ENCODE data around the gene RNH1. TPM values are rescaled to one million over a fixed set of nuclear protein-coding genes. Genes with fewer than 3 reads are reported as not detected.

Gene RNH1
- total and polyA plus RNA-seq, 2 of the 8 experiments (the other 6 are each of a cell fraction or from before 2014, with no cell fraction given), result 48.7 to 49.8 TPM

DNA sequence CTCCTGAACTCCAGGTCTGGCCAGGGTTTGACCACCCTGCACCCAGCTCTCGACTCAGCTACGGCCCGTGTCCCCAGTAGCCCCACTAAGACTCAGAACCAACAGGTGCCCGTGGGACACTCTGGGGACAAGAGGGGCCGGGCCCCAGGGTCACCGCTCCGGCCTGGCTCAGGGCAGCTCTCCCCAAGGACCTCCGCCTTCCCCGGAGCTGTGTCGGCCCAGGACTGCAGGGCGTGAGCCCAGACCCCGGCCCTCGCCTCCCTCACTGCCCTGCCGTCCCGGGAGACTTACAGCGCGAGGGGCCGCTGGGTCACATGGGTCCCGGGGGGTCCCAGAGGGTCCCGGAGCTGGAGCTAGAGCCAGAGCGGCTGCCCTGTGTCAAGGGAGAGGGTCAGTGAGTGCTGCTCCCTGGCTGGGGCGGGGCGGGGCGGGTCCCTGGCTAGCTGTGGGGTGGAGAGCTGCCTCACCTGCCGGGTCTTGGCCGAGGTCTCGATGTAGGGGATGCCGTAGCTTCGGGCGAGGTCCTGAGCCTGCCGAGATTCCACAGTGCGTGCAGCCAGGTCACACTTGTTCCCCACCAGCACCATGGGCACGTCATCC lies 26.0 kb upstream of the RNH1 start:
- Histone ChIP-seq H2AFZ (ENCODE audit: low read length) (no peak overlapping the region), H4K91ac (replicated peaks; ENCODE audit: insufficient read length, low read length) (no peak overlapping the region), H3K4me2 (ENCODE audit: insufficient read depth in 1 of 2, low read depth in 2 of 2, low read length in 2 of 2) (no peak overlapping the region), H2BK20ac (ENCODE audit: low read length) (no peak overlapping the region), H4K5ac (ENCODE audit: insufficient read length, low read depth, low read length) (no peak overlapping the region), H2BK15ac (ENCODE audit: low read length) (no peak overlapping the region), H3K18ac (ENCODE audit: extremely low read depth, low read length) (no peak overlapping the region), H3K27me3 (replicated peaks in 1 of 4; ENCODE audit: control insufficient read depth in 3 of 4, extremely low read depth in 1 of 4, insufficient read depth in 3 of 4, low read length in 3 of 4) (peaks cover 0 to 14% (median 4%) of the 10 kb centered on the region in 4 experiments; a peak in 5 of 7 replicates), H3K4me1 (replicated peaks in 1 of 4; ENCODE audit: control insufficient read depth in 3 of 4, insufficient read depth in 4 of 4, low read length in 3 of 4) (peaks cover 0 to 15% (median 9%) of the 10 kb centered on the region in 4 experiments; a peak in 5 of 7 replicates), H3K79me1 (ENCODE audit: low read depth, low read length) (no peaks in the 10 kb centered on the region), H3K9me3 (ENCODE audit: insufficient read depth in 2 of 2, low read depth in 1 of 2, low read length in 1 of 2) (no peaks in the 10 kb centered on the region), H2BK5ac (ENCODE audit: low read depth, low read length) (no peak overlapping the region), H4K8ac (ENCODE audit: extremely low read depth, insufficient read depth, low read length) (peak overlapping the region; percentile 57), H2BK12ac (ENCODE audit: low read depth, low read length) (no peak overlapping the region), H3K56ac (replicated peaks; ENCODE audit: insufficient read length, low read depth, low read length) (no peak overlapping the region), H4K20me1 (replicated peaks in 1 of 2; ENCODE audit: control insufficient read depth in 1 of 2, insufficient read depth in 2 of 2, low read length in 2 of 2) (peaks cover 7 to 11% of the 10 kb centered on the region in 2 experiments), H2AK5ac (ENCODE audit: low read depth, low read length) (no peak overlapping the region), H3K79me2 (ENCODE audit: control insufficient read depth in 1 of 2, insufficient read depth in 2 of 2, low read length in 2 of 2) (no peaks in the 10 kb centered on the region), H2BK120ac (replicated peaks; ENCODE audit: low read depth, low read length) (no peak overlapping the region), H3K23me2 (ENCODE audit: low read depth, low read length) (peaks cover 21% of the 10 kb centered on the region; the same call in 1 of the 2 replicates), H3K36me3 (ENCODE audit: control insufficient read depth in 2 of 4, insufficient read depth in 4 of 4, low read length in 3 of 4) (peaks cover 0 to 15% (median 6%) of the 10 kb centered on the region in 4 experiments; a peak in 5 of 8 replicates), H3K4me3 (ENCODE audit: extremely low read depth in 1 of 4, insufficient read depth in 2 of 4, low read depth in 3 of 4, low read length in 4 of 4) (no peak overlapping the region), H3K27ac (ENCODE audit: low read depth, low read length) (no peak overlapping the region; the same call in 1 of the 2 replicates), H3K14ac (ENCODE audit: insufficient read length) (no peak overlapping the region), H3K23ac (ENCODE audit: insufficient read length) (no peak overlapping the region), H3K9ac (replicated peaks in 1 of 4; ENCODE audit: extremely low read depth in 1 of 4, low read depth in 3 of 4, low read length in 3 of 4) (no peak overlapping the region), H3K4ac (replicated peaks; ENCODE audit: insufficient read length, low read depth, low read length) (no peak overlapping the region)
- no peak for FAIRE-seq
- ChIA-PET CTCF (ENCODE audit: partially characterized antibody) (interaction anchor here (1.5 to 1.6 kb wide), 2 partner anchors 11 to 15 kb away, joined by 4 to 9 read pairs; no protein-coding TSS in a partner anchor), POLR2A (ENCODE audit: partially characterized antibody) (interaction anchor here (0.6 to 1.8 kb wide), 7 partner anchors 14 to 307 kb away, joined by 3 to 8 read pairs (median 3); no protein-coding TSS in a partner anchor)
- WGBS, 2 experiments (ENCODE audit: extremely low coverage in 1 of 2, insufficient coverage in 1 of 2, insufficient read length in 1 of 2, insufficient replicate concordance in 2 of 2, low coverage in 1 of 2, low lambda C conversion rate in 2 of 2, missing lambda C conversion rate in 1 of 2), result 96% methylated on average over 30 of the region's 33 CpGs; no CpG with 5 or more reads in 1 of the 2 experiments
- TF ChIP-seq BRCA1 (IDR thresholded peaks at IDR 0.05; ENCODE audit: low read depth, low read length) (no peak), CHD1 (IDR thresholded peaks at IDR 0.05; ENCODE audit: low read depth, low read length) (no peak), BCL11A (IDR thresholded peaks at IDR 0.05; ENCODE audit: low read depth in 2 of 2, low read length in 2 of 2) (no peak), HDAC2 (IDR thresholded peaks at IDR 0.05; ENCODE audit: borderline replicate concordance in 1 of 2, low read depth in 2 of 2, low read length in 2 of 2) (no peak), TEAD4 (IDR thresholded peaks at IDR 0.05; ENCODE audit: low read depth, low read length) (no peak), RNF2 (IDR thresholded peaks at IDR 0.05; ENCODE audit: borderline replicate concordance, low read depth, low read length, missing control alignments, poor library complexity, severe bottlenecking) (no peak), HDAC6 (IDR thresholded peaks at IDR 0.05; ENCODE audit: low read depth, low read length) (no peak), RBBP5 (IDR thresholded peaks at IDR 0.05; ENCODE audit: borderline replicate concordance, low read depth, low read length) (no peak), POU5F1 (IDR thresholded peaks at IDR 0.05; ENCODE audit: low read depth, low read length) (no peak)
- TF ChIP-seq, protein P1, sequence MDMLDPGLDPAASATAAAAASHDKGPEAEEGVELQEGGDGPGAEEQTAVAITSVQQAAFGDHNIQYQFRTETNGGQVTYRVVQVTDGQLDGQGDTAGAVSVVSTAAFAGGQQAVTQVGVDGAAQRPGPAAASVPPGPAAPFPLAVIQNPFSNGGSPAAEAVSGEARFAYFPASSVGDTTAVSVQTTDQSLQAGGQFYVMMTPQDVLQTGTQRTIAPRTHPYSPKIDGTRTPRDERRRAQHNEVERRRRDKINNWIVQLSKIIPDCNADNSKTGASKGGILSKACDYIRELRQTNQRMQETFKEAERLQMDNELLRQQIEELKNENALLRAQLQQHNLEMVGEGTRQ (IDR thresholded peaks at IDR 0.05; ENCODE audit: low read length), result no peak
- no peak for DNase-seq (ENCODE audit: low read depth in 1 of 2, low spot score in 2 of 2)

Measured in H1 (cell line).